Stimulated activated naive B cell treated with anti-CD40 and anti-IgM and Interleukin-4, amounts not matched to agents 10 μg/mL and 1 μg/mL and 100 μg/mL, for 72 hours (primary cell): ENCODE measurements around the gene SLC22A3.
"Not testable (repeated sequence)": the region's sequence is repeated elsewhere in the genome, so short reads cannot be mapped to it uniquely, and the experiment has no call there.

Source experiments
- ATAC-seq, 2 donors: fragments of 150-1000 bp; cut with Tn5 transposase; replicated peaks; 2 replicates each; pipeline ENCODE4 v1.10.0; 2021; ENCODE audit warnings: moderate library complexity in 1 of 2
- DNase-seq: peaks from one replicate; pipeline ENCODE4 v3.0.0; 2021
- H3K27ac Mint-ChIP-seq: one replicate; pipeline ENCODE4 v1.8.0; 2022; ENCODE audit warnings: mild to moderate bottlenecking, mixed read lengths
- H3K27me3 Mint-ChIP-seq, 2 donors: one replicate each; pipeline ENCODE4 v1.8.0; 2022; ENCODE audit warnings: mixed read lengths in 2 of 2
- H3K36me3 Mint-ChIP-seq, 2 donors: one replicate each; pipeline ENCODE4 v1.8.0; 2022; ENCODE audit warnings: mixed read lengths in 2 of 2, mild to moderate bottlenecking in 1 of 2
- H3K4me1 Mint-ChIP-seq, 2 donors: one replicate each; pipeline ENCODE4 v1.8.0; 2022; ENCODE audit warnings: mixed read lengths in 2 of 2, mild to moderate bottlenecking in 1 of 2
- H3K4me3 Mint-ChIP-seq, 2 donors: one replicate each; pipeline ENCODE4 v1.8.0; 2022; ENCODE audit warnings: mild to moderate bottlenecking in 2 of 2, mixed read lengths in 2 of 2, moderate library complexity in 1 of 2
- H3K9me3 Mint-ChIP-seq, 2 donors: one replicate each; pipeline ENCODE4 v1.8.0; 2022; ENCODE audit warnings: mixed read lengths in 2 of 2, mild to moderate bottlenecking in 1 of 2

Gene SLC22A3

GRCh38 chr6:160374836-160375560, 26.8 kb downstream of the SLC22A3 start:
- Mint-ChIP-seq H3K27me3 (peaks cover 23 to 27% of the 10 kb centered on the region in 2 donors), H3K4me3 (no peak overlapping the region), H3K4me1 (no peaks in the 10 kb centered on the region), H3K36me3 (no peaks in the 10 kb centered on the region), H3K9me3 (peaks cover 0 to 11% of the 10 kb centered on the region in 2 donors), H3K27ac (no peak overlapping the region)
- DNase-seq, result no peak
- ATAC-seq, result no peak

- Mint-ChIP-seq H3K27ac (no peak overlapping the region), H3K36me3 (no peaks in the 10 kb centered on the region)
Measured at GRCh38 chr6:160375561-160375949, 27.4 kb downstream of the SLC22A3 start.

DNA sequence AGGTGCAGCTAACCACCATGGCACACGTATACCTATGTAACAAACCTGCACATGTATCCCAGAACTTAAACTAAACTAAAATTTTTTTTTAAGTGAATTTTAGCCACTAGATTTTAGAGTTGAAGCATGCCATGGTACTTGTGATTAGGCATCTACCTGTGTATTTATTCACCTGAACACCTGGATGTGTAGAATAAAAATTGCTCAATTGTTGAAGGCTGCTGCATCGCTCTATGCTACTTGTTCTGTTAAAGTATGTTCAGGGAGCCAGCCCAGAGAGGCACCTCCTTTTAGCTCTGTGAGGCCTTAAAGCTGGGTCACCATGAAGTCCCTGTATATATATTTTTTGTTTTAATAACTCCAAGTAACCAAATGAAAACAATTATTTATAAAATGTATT, 28.3 kb downstream of the SLC22A3 start:
- Mint-ChIP-seq H3K27me3 (peaks cover 23 to 27% of the 10 kb centered on the region in 2 donors), H3K9me3 (peaks cover 0 to 7% of the 10 kb centered on the region in 2 donors), H3K4me3 (no peak overlapping the region), H3K36me3 (no peaks in the 10 kb centered on the region), H3K4me1 (no peaks in the 10 kb centered on the region), H3K27ac (no peak overlapping the region)
- no peak for ATAC-seq
- DNase-seq, result no peak

More at GRCh38 chr6:160375561-160375949, 27.4 kb downstream of the SLC22A3 start:
- Mint-ChIP-seq H3K4me3 (no peak overlapping the region), H3K9me3 (peaks cover 0 to 10% of the 10 kb centered on the region in 2 donors), H3K27me3 (peaks cover 23 to 27% of the 10 kb centered on the region in 2 donors), H3K4me1 (no peaks in the 10 kb centered on the region)
- ATAC-seq, result no peak
- DNase-seq, result no peak

DNA sequence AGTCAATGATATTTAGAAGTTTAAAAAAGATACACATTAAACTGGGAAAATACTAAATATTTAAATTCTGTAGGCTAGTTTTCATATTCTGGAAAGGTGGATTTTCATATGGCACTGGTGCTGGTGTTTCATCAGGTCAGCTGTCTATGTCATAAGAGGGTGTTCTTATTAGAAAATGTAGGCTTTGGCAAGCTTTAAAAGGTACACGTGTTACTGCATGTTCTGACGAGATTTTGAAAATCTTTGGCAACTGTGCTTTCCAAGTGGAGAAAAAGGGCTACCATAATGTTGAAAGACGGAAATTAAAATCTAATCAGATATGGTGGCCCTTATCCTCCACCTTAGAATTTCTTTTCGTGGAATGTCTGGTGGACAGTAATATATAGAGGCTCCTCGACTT, 30.0 kb downstream of the SLC22A3 start:
- no peak overlapping the region for H3K27ac Mint-ChIP-seq
- H3K4me1 Mint-ChIP-seq, result no peaks in the 10 kb centered on the region
- peaks cover 4 to 7% of the 10 kb centered on the region in 2 donors for H3K9me3 Mint-ChIP-seq
- H3K36me3 Mint-ChIP-seq, result no peaks in the 10 kb centered on the region
- DNase-seq, result no peak
- H3K4me3 Mint-ChIP-seq, result no peak overlapping the region
- ATAC-seq, result no peak
- H3K27me3 Mint-ChIP-seq, result peaks cover 14% of the 10 kb centered on the region in 2 donors

DNA sequence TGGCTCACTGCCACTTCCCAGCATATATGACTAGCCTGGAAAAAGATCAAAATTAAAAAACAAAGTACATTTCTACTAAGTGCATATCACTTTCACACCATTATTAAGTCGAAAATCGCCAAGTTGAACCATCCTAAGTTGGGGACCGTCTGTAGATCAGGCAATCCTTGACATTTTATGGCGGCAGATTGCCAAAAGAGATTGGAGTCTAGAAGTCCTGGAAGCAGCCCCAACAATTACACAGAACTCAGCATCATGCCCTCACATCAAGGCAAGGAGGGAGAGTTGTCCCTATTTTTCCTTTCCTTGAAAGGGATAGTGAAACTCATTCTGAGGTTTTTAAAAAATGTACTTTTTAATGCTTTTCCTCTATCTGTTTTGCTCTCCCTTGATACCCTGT, 30.7 kb downstream of the SLC22A3 start:
- Mint-ChIP-seq H3K9me3 (peaks cover 5 to 9% of the 10 kb centered on the region in 2 donors), H3K4me1 (no peaks in the 10 kb centered on the region), H3K36me3 (no peaks in the 10 kb centered on the region), H3K27me3 (peaks cover 9 to 10% of the 10 kb centered on the region in 2 donors), H3K4me3 (no peak overlapping the region), H3K27ac (no peak overlapping the region)
- ATAC-seq, result no peak
- DNase-seq, result no peak

DNA sequence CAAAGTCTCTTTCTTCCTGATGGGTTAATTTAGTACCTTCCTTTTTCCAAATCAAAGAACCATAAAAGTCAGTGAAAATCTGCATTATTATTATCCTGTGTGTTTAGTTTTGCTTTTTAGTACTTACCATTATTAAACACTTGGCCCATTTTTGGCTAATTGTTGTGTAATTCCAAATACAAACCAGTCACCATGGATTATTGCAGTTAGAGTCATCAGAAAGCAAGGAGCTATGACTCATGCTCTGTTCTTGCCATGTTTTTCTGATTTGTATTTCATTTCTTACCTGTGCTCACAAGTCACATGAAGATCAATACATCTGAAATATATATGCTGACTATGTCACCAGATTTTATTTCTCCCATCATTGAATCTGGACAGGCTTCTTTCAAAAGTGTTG, 31.3 kb downstream of the SLC22A3 start:
- H3K4me3 Mint-ChIP-seq, result no peak overlapping the region
- H3K27ac Mint-ChIP-seq, result no peak overlapping the region
- DNase-seq, result no peak

DNA sequence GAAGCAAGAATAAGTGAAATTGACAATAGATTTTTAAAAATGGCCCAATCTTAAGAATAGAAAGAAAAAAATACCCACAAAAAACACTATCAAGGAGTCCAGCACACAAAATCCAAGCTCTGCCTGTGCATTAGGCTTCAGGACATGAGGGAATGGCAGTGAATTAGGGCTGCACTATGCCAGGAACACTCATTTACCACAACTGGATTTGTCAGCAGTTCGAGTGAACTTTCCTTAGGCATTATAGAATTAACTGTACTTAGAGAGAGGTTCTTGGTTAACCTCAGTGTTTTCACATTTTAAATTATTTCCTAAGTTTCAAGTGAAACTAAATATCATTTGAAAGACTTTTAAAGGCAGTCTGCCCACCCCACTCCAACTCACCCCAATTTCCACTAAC, 34.8 kb downstream of the SLC22A3 start:
- H3K27me3 Mint-ChIP-seq, result peaks cover 13 to 15% of the 10 kb centered on the region in 2 donors
- ATAC-seq (no peak), DNase-seq (no peak)
- H3K36me3 Mint-ChIP-seq, result no peaks in the 10 kb centered on the region
- peaks cover 3 to 9% of the 10 kb centered on the region in 2 donors for H3K9me3 Mint-ChIP-seq
- H3K4me1 Mint-ChIP-seq, result no peaks in the 10 kb centered on the region
- H3K27ac Mint-ChIP-seq, result no peak overlapping the region
- H3K4me3 Mint-ChIP-seq, result no peak overlapping the region

More for the DNA sequence above, 31.3 kb downstream of the SLC22A3 start:
- no peaks in the 10 kb centered on the region for H3K36me3 Mint-ChIP-seq
- peaks cover 3 to 6% of the 10 kb centered on the region in 2 donors for H3K27me3 Mint-ChIP-seq
- ATAC-seq, result no peak
- no peaks in the 10 kb centered on the region for H3K4me1 Mint-ChIP-seq
- peaks cover 5 to 9% of the 10 kb centered on the region in 2 donors for H3K9me3 Mint-ChIP-seq

DNA sequence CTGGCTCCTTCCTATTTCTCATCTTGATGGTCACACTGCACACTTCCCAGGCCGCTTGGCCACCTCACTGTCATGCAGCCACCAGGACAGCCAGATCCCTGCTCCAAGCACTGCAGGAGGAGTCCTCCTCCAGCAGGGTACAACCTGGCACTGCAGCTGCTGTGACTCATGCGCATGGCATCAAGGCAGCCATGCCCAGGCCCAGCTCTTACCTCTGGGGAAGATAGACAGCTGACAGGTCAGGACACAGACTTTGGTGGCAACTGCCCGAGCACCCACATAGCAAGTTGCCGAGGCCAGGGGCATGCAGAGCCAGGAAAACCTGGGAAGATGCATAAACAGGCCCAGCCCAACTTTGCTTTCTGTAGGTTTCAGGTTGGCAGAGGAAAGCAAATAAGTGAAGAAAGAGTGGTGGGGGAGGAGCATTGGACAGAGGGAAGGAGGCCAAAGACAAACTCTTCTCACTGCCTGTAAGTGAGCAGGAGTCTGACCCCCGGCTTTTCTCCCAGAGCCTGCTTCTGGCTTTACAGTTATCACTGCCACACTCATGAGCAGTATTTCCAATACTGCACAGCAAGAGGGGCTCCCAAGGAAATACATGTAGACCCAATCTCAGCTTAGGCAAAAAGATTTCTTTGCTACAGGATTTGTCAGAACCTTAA, 38.8 kb downstream of the SLC22A3 start:
- no peak for ATAC-seq

GRCh38 chr6:160387916-160388643, 39.9 kb downstream of the SLC22A3 start:
- H3K4me3 Mint-ChIP-seq, result no peak overlapping the region
- ATAC-seq (no peak), DNase-seq (no peak)
- H3K4me1 Mint-ChIP-seq, result no peaks in the 10 kb centered on the region
- no peak overlapping the region for H3K27ac Mint-ChIP-seq
- H3K27me3 Mint-ChIP-seq, result peaks cover 20 to 27% of the 10 kb centered on the region in 2 donors
- peaks cover 3 to 4% of the 10 kb centered on the region in 2 donors for H3K9me3 Mint-ChIP-seq
- no peaks in the 10 kb centered on the region for H3K36me3 Mint-ChIP-seq

More for the DNA sequence above, 38.8 kb downstream of the SLC22A3 start:
- Mint-ChIP-seq H3K27ac (no peak overlapping the region), H3K36me3 (no peaks in the 10 kb centered on the region), H3K4me1 (no peaks in the 10 kb centered on the region), H3K4me3 (no peak overlapping the region), H3K27me3 (peaks cover 20 to 27% of the 10 kb centered on the region in 2 donors), H3K9me3 (peaks cover 3 to 9% of the 10 kb centered on the region in 2 donors)
- no peak for DNase-seq

DNA sequence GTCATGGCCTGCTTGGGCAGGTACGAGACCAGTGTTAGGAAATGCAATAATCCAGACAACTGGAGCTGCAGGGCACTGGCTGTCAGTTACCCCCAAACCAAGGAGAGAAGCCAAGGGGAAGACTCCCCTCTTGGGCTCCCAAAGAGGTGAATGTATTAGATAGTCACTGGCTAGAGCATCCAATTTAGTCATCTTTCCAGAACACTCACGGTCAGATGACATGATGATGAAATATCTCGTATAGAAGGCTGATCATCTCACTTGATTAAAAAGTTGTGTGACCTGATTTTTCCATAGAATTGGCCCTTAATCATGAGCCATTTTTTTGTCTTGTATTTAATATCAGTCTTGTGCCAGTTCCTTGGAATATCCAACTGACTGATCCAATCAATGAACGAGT, 40.7 kb downstream of the SLC22A3 start:
- H3K9me3 Mint-ChIP-seq, result peaks cover 0 to 5% of the 10 kb centered on the region in 2 donors
- ATAC-seq, result no peak
- peaks cover 25 to 27% of the 10 kb centered on the region in 2 donors for H3K27me3 Mint-ChIP-seq
- no peaks in the 10 kb centered on the region for H3K4me1 Mint-ChIP-seq
- no peaks in the 10 kb centered on the region for H3K36me3 Mint-ChIP-seq
- H3K27ac Mint-ChIP-seq, result no peak overlapping the region
- H3K4me3 Mint-ChIP-seq, result no peak overlapping the region
- DNase-seq, result no peak

DNA sequence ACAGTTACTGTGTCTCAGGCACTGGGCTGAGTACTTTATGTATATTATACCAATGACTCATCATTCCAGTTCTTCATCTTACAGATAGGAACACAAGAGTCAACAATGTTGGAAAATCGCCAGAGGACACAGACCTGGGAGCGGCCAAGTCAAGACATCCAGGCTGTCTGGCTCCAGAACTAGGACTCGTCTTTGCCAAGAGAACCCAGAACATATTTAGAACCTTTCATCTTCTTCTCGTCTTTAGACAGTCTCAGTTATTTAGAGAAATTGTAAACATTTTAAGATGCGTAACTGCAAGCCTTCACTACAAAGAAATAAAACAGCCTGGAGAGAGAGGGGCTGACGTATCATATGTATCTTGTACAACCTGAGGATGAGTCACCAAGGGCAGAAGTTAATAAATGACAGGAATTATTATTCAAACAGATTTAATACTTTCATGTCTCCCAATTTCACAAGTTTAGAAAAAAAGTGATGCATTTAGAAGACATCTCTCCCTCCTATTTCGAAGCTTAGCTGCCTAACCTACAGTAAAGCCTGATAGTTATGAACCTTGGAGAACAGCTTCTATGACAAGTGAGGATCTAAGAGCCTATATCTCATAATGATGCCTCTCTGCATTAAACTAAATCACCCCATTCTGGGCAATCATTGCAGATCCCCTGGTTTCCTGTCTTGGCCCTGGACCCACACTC, 43.4 kb downstream of the SLC22A3 start:
- H3K27ac Mint-ChIP-seq, result no peak overlapping the region
- no peak overlapping the region for H3K4me3 Mint-ChIP-seq

DNA sequence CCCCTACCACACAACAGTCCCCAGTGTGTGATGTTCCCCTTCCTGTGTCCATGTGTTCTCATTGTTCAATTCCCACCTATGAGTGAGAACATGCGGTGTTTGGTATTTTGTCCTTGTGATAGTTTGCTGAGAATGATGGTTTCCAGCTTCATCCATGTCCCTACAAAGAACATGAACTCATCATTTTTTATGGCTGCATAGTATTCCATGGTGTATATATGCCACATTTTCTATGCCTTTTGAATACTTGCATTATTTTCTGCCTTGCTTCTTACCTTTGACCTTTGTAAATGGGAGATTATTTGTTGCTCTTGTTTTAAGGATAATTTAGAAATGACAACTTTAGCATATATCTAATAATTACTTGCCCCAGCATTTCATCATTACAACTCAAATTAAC, 45.3 kb downstream of the SLC22A3 start:
- H3K36me3 Mint-ChIP-seq, H3K9me3 Mint-ChIP-seq, H3K27ac Mint-ChIP-seq, H3K4me3 Mint-ChIP-seq, DNase-seq, ATAC-seq, H3K4me1 Mint-ChIP-seq: not testable (repeated sequence)
- peaks cover 14 to 15% of the 10 kb centered on the region in 2 donors for H3K27me3 Mint-ChIP-seq

More for the DNA sequence above, 43.4 kb downstream of the SLC22A3 start:
- Mint-ChIP-seq H3K9me3 (peaks cover 0 to 3% of the 10 kb centered on the region in 2 donors), H3K4me1 (no peaks in the 10 kb centered on the region), H3K36me3 (no peaks in the 10 kb centered on the region), H3K27me3 (peaks cover 13 to 15% of the 10 kb centered on the region in 2 donors)
- DNase-seq (no peak), ATAC-seq (no peak)

DNA sequence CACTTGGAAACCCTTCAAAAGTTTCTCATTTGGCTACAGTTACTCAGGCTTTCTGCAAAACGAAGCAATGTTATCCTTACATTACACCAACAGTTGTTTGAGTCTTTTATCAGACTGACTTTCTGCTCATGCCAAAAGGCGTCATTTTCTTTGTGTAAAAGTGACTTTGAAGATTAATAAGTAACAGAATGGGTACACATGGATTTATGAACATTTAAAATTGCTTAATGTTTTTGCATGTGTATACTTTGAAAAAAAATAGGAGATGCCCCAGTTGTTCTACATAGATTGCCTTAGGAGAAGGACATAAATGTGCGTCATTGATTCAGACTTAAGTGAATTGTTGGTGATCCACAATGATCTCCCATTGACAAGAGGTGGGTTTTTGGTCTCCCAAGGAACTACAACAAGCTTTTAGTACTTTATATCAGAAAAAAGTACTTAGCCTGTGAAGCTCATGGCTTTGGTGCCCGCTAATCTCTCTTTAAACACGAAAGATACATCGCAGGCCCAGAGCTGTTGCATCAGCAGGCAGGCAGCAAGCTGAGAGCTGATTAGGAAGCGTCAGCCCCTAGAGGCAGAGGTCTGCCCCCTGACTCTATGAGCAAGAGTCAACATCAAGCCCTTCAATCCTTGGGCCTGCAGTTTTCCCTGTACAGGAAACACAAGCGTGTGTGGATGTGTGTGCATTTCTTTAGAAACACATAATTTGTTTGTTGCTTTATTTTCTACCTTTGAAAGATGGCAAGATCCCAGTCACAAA, 45.9 kb downstream of the SLC22A3 start:
- Mint-ChIP-seq H3K4me1 (no peaks in the 10 kb centered on the region), H3K9me3 (peaks cover 0 to 5% of the 10 kb centered on the region in 2 donors), H3K36me3 (no peaks in the 10 kb centered on the region), H3K27me3 (peaks cover 14 to 15% of the 10 kb centered on the region in 2 donors), H3K4me3 (no peak overlapping the region), H3K27ac (no peak overlapping the region)
- ATAC-seq, result no peak
- no peak for DNase-seq
